A673 (cell line): ENCODE measurements around the gene ZFAND4.

Experiments used
- EZH2 ChIP-seq: fragments of 200-600 bp; sonication (generic); IDR thresholded peaks from 2 replicates; pipeline ENCODE4 v1.6.1; 2017; ENCODE audit warnings: borderline replicate concordance, low read depth, mild to moderate bottlenecking, mixed read lengths, antibody characterized with exemption, low read length; ENCODE audit not compliant: poor library complexity, severe bottlenecking
- TF ChIP-seq, protein P1 (sequence below): fragments of 300-800, 200-600 bp; sonication (generic); conservative IDR thresholded peaks from 2 replicates; pipeline ENCODE4 v1.5.1; 2017; ENCODE audit warnings: low read depth, mild to moderate bottlenecking, antibody characterized with exemption, low read length, moderate library complexity, mixed read lengths

DNA sequence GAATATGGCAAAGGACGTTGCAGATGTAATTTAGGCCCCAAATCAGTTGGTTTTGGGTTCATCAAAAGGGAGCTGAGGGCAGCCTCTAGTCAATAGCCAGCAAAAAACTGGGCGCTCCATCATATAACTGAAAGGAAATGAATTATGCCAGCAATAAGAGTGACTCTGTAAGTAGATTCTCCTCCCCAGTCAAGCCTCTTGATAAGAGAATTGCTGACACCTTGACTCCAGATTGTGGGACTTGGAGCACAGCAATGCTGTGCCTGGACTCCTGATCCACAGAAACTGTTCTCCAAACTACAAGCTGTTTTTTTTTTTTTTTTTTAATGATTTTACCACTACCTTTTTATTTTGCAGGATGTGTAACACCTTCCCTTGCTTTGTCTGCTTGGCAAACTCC, 25.5 kb downstream of the ZFAND4 start:
- TF ChIP-seq, protein P1, sequence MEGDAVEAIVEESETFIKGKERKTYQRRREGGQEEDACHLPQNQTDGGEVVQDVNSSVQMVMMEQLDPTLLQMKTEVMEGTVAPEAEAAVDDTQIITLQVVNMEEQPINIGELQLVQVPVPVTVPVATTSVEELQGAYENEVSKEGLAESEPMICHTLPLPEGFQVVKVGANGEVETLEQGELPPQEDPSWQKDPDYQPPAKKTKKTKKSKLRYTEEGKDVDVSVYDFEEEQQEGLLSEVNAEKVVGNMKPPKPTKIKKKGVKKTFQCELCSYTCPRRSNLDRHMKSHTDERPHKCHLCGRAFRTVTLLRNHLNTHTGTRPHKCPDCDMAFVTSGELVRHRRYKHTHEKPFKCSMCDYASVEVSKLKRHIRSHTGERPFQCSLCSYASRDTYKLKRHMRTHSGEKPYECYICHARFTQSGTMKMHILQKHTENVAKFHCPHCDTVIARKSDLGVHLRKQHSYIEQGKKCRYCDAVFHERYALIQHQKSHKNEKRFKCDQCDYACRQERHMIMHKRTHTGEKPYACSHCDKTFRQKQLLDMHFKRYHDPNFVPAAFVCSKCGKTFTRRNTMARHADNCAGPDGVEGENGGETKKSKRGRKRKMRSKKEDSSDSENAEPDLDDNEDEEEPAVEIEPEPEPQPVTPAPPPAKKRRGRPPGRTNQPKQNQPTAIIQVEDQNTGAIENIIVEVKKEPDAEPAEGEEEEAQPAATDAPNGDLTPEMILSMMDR: no peak
- no peak for TF ChIP-seq EZH2
